HG03457 (cell line): ENCODE results near the gene CELF2.
A peak's percentile ranks its signal among the peaks of the same experiment; 100 is the strongest.

Experiments used
- ATAC-seq: cut with Tn5 transposase; IDR thresholded peaks from one replicate; pipeline ENCODE4 v1.9.1; 2021; ENCODE audit warnings: moderate number of reproducible peaks; ENCODE audit not compliant: unreplicated experiment

CELF2 gene

GRCh38 chr10:11192304-11193000 is 174.8 kb downstream of the CELF2 start:
- ATAC-seq = no peak

GRCh38 chr10:11193001-11193551 is 175.4 kb downstream of the CELF2 start:
- ATAC-seq = no peak

- no peak for ATAC-seq
Measured at GRCh38 chr10:11194859-11195586, 177.4 kb downstream of the CELF2 start.

- no peak for ATAC-seq
Measured at GRCh38 chr10:11195623-11196022, 178.0 kb downstream of the CELF2 start.

- ATAC-seq = peak; percentile 63
Measured at GRCh38 chr10:11197266-11197712, 179.6 kb downstream of the CELF2 start.

GRCh38 chr10:11197878-11198277 is 180.2 kb downstream of the CELF2 start:
- no peak for ATAC-seq

GRCh38 chr10:11201911-11202310 is 184.2 kb downstream of the CELF2 start:
- ATAC-seq = no peak

- ATAC-seq = no peak
Measured at GRCh38 chr10:11204351-11204942, 186.8 kb downstream of the CELF2 start.

GRCh38 chr10:11205030-11205772 is 187.5 kb downstream of the CELF2 start:
- no peak for ATAC-seq

- ATAC-seq = no peak
Measured at GRCh38 chr10:11206676-11207559, 189.2 kb downstream of the CELF2 start.

GRCh38 chr10:11207560-11207844 is 189.8 kb downstream of the CELF2 start:
- no peak for ATAC-seq

- ATAC-seq = no peak
Measured at GRCh38 chr10:11208243-11208642, 190.6 kb downstream of the CELF2 start.

- no peak for ATAC-seq
Measured at GRCh38 chr10:11208908-11209829, 191.5 kb downstream of the CELF2 start.

GRCh38 chr10:11209830-11210181 is 192.1 kb downstream of the CELF2 start:
- ATAC-seq = no peak

GRCh38 chr10:11210211-11210922 is 192.7 kb downstream of the CELF2 start:
- no peak for ATAC-seq

- no peak for ATAC-seq
Measured at GRCh38 chr10:11212288-11213085, 194.8 kb downstream of the CELF2 start.

GRCh38 chr10:11213137-11213536 is 195.5 kb downstream of the CELF2 start:
- no peak for ATAC-seq

- no peak for ATAC-seq
Measured at GRCh38 chr10:11214407-11214806, 196.7 kb downstream of the CELF2 start.
